Daoy (cell line): ENCODE measurements around the gene CXCL8. TPM values are rescaled to one million over a fixed set of nuclear protein-coding genes. Genes with fewer than 3 reads are reported as not detected.
"Not testable (repeated sequence)": the region's sequence is repeated elsewhere in the genome, so short reads cannot be mapped to it uniquely, and the experiment has no call there.

Experiments used
- DNase-seq: peaks from one replicate; pipeline ENCODE4 v3.0.0-alpha.2; 2015; ENCODE audit warnings: low read depth
- total RNA-seq: library from RNA; depleted of rRNA; stranded (reverse); fragments of >200 nt; shearing (Covaris generic); gene quantifications from 2 replicates; pipeline ENCODE4 v1.2.3, GENCODE V29; 2014; rRNA removed

The CXCL8 gene
- 166 and 198 TPM in 2 replicates for total RNA-seq

DNA sequence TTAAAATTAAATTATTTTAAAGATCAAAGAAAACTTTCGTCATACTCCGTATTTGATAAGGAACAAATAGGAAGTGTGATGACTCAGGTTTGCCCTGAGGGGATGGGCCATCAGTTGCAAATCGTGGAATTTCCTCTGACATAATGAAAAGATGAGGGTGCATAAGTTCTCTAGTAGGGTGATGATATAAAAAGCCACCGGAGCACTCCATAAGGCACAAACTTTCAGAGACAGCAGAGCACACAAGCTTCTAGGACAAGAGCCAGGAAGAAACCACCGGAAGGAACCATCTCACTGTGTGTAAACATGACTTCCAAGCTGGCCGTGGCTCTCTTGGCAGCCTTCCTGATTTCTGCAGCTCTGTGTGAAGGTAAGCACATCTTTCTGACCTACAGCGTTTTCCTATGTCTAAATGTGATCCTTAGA, at the start of gene CXCL8:
Gene CXCL8 (plus strand): TSS at position 217 of the 426 bp plus-strand sequence. CDS start 90 bp downstream, at position 307.
- peak; percentile 88 for DNase-seq

DNA sequence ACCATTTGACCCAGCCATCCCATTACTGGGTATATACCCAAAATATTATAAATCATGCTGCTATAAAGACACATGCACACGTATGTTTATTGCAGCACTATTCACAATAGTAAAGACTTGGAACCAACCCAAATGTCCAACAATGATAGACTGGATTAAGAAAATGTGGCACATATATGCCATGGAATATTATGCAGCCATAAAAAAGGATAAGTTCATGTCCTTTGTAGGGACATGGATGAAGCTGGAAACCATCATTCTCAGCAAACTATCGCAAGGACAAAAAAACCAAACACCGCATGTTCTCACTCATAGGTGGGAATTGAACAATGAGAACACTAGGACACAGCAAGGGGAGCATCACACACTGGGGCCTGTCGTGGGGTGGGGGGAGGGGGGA, 49.2 kb upstream of the CXCL8 start:
- DNase-seq: not testable (repeated sequence)

DNA sequence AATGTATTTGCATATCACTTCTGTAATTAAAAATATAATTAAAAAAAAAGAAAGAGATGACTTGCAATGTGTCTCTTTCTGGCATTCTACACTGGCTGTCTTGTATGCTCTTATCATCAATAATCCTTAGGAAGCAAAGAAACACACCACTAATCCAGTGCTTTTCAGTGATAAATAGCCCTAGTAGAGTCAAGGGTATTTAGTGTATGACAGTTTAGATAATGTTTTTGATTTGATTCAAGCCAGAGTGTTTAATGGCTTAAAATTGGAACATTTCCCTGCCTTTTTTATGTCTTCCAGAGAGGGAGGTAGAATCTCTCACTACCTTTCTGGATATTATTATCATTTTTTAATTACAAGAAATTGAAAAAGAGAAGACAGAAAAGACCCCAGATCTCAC, 48.6 kb upstream of the CXCL8 start:
- no peak for DNase-seq

DNA sequence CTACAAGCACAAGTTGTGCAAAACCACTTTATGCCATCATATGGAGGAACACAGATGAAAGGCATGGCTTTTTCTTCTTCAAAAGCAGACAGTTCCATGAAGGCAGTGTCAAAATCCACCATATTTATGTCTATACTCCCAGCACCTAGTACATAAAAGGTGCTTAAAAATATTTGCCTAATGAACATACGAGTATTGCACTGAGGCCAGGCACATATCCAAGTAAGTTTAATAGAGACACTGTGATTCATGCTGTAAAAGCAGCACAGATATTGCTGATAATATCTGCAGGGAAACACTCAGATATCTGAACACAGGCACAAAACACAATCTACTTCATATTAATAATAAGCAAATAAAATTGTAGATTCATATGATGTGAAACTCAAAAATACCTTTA, 48.1 kb upstream of the CXCL8 start:
- no peak for DNase-seq

DNA sequence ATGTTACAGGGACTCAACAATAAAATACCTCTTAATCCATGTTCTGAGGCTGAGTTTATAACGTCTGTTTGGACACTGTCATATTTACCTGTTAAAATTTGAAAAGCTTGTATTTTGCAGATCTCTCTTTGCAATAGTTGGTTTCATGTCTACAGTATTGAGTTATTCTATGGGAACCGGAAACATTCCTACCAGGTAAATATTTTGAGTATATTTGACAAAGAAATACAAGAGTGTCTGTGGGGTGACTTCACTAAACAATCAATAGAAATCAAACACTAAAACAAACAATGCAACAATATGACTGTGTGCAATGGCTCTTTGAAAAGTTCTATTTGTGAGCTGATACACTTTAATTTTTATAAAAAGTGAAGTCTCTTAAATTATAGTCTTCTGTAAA, 47.7 kb upstream of the CXCL8 start:
- no peak for DNase-seq

DNA sequence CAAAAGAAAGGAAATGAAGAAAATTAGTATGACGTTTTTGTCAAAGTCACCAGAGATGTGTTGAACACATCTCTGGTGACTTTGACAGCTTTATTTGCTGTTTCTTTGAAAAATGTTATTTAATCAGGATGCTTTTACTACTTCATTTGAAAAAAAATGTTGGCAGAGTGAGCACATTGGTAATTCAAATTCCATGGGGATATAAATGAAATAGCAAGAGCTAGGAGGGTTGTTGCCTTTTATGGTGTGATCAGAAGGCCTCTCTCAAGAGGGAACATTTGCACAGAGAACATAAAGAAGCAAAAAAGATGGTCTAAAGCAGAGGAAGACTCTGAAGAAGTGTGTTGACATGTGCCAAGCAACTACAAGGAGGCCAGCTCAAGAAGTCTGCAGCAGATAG, 46.6 kb upstream of the CXCL8 start:
- no peak for DNase-seq

DNA sequence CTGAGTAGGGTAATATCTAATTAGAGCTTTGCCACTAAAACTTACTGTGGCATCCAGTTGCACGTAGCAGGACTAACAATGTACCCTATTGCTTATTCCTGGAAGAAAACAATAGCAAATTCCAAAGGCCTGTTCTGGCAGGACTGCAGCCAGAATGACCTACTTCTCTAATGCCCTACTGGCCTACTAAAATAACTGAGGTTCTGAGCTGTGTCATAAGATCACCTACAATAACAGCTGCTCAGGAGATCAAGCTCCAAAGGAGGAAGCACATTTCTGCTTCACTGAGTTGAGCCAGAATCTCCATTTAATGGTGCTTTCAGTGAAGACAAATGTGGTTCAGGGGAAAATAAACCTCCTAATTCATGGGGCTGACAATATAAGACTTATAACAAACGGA, 42.2 kb upstream of the CXCL8 start:
- DNase-seq: no peak

DNA sequence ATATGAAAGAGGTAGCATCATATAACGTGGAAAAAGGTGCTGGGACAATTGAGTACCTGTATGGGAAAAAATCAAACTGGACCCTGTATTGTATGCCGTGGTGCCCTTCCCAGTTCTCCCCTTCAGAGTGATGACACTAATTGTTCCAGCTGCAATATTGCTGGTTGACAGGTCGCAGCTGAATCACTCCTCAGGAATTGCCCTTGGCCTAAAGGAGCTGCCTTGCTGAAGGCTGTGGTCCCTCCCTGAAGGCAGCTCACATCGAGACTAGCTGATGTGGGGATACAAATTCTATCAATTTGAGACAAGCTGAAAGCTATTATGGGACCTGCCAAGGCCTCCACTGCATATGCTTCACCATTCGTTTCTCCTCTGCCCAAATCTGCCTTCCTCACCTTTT, 39.3 kb upstream of the CXCL8 start:
- peak; percentile 39 for DNase-seq

DNA sequence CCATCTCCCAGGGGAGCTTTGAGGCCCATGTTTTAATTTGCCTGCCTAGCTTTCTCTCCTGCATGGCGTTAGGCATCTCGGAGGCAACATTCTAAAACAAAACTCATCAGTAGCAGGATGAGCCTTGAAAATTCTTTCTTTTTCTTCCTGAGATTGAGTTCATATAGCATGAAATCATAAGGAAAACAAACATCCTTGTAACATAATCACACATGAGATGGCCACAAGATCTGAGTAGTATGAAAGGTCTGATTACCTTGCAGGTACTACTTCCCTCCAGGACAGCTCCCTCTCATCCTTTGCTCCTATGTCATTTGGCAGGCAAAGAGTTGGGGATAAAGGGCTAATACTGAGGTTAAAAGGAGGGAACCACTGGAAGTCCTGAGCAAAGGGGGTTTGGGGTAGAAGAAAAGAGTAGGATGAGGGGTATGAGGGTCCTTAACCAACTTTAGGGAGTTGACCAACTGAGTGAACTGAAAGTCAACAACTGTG, 37.5 kb upstream of the CXCL8 start:
- DNase-seq: no peak

DNA sequence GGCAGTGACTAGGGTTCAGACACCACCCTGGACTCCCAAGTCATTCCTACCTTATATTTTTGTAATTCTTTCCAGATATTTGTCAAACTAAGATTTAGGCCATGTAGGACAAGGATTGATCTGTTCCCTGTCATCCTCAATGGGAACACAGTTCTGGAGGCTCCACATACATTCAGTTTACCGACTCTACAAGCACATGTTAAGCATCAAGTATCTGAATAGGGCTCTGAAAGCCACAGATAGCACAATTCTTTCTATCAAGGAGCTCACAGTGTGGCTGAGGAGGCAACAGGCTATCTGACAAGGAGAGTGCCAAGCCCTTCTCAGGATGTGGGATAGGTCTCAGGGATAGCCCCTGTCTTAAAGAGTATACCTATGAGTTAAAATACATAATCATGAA, 37.0 kb upstream of the CXCL8 start:
- DNase-seq: no peak

DNA sequence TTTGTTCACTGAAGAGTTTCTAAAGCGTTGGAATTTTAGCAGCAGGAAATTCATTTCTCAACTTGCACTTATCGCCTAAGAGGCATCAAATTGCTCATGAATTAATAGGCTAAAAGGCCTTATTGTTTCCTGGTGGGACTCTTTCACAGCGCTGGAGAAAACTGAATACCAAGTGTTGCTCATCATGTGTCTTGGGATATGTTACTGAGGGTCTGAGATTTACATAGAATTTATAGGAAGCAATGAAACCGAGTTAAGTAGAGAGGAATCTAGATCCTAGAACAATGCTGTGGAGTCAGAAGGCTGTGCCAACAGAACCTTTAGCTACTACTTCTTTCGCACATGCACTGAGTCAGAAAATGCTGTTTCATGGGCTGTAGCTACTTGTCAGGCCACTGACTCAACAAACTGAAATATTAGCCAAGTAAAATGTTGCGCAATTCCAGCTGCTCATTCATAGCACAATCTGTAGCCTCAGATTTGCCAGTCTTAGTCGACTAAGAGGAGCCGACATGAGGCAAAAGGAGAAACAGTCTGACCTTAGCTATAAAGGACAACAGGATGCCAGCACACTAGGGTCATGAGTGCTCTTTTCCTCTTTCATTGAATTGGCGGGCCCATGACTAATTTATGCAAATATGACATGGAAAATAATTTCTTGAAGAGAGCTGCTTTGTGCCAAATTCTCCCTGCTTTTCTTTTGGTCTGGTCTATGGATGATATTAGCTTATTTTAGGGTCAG, 35.9 kb upstream of the CXCL8 start:
- DNase-seq: peak; percentile 85

DNA sequence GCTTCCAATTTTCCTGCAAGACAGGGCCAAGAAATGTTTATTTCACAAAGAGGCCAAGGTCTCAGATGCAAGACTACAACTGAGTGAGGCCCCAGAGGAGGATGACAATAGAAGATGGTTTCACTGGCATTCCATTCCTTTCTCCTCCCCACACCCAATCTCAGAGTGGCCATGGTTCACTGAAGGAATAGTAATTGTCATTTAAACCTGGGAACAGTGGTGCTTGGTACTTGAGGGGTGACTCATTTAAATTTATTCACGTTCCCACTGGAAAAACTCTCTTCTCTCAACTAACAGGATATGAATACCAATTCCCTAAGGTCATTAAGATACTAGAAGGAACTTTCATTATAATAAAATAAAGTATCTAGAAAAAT, 35.3 kb upstream of the CXCL8 start:
- peak; percentile 69 for DNase-seq

DNA sequence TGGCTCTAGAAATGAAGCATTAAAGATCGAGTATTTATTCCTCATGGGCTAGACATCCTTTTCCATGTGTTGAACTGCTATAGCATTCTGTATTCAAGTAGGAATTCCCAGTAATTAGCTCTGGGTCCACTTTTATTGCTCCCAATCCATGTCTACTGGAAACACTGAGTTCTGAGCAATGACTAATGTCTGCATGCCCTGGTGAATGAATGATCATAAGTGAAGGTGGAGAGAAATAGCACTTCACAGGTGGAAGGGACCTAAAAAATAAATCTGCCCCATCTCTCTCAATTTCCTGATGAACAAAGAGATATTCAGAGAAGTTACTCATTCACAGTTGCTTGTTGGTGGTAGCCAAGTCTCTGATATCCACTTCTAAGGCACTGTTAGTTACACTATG, 34.6 kb upstream of the CXCL8 start:
- no peak for DNase-seq

DNA sequence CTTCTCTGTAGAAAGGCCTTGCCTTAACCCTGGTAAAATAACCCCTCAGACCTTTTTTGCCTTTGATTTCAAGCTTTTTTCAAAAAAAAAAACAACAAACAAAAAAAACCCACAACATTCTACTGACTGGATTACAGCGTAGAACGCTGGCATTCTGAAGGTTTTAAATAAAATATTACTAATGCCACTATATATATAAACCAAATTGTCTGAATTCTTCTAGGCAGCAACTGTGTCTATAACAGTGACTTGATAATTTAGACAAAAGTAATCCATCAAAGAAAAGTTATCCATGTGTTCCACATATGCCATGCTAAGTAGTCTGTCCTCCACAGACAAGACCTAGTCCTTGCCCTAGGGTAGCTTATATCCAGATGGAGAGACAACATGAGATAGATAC, 33.6 kb upstream of the CXCL8 start:
- DNase-seq: no peak

DNA sequence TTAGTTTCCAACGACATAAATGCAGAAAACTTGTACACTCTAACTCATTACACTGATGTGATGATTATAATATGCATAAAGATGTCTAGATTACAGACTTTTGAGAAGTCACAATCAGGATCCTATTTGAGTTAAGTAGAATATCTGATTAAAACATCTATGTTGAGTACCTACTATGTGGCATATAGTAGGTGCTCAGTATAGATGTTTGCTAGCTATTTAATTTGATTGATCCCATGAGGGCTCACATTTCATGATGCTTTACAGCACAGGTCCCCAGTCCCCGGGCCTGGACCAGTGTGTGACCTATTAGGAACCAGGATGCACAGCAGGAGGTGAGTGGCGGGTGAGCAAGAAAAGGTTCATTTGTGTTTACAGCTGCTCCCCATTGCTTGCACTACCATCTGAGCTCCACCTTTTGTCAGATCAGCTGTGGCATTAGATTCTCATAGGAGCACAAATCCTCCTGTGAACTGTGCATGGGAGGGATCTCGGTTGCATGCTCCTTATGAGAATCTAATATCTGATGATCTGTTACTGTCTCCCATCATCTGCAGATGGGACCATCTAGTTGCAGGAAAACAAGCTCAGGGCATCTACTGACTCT, 33.0 kb upstream of the CXCL8 start:
- peak; percentile 52 for DNase-seq

DNA sequence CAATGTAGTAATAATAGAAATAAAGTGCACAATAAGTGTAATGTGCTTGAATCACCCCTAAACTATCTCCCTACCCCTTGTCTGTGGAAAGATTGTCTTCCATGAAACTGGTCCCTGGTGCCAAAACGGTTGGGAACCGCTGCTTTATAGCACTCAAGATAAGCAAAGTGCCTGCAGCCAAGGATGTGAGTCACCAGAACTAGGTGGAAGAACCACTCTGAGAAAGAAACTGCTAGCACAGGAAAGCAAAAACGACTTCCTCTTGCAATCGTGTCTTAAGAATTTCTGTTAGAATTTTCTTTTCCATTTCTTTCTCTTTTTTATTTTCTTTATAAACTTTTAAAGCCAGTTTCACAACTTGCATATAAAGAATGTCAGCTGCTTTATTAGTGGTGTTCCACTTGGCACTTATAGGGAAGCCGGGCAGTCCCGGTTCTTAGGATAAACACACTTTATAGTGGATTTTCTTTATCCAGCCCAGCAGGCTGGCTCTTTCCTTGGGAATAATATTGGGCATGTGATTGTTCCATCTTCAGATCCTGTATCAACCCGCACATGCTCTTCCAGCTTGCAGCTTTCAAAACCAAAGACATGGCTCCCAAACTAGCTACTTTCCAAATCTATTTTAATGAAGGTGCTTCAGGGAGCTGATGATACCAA, 32.3 kb upstream of the CXCL8 start:
- peak; percentile 86 for DNase-seq

DNA sequence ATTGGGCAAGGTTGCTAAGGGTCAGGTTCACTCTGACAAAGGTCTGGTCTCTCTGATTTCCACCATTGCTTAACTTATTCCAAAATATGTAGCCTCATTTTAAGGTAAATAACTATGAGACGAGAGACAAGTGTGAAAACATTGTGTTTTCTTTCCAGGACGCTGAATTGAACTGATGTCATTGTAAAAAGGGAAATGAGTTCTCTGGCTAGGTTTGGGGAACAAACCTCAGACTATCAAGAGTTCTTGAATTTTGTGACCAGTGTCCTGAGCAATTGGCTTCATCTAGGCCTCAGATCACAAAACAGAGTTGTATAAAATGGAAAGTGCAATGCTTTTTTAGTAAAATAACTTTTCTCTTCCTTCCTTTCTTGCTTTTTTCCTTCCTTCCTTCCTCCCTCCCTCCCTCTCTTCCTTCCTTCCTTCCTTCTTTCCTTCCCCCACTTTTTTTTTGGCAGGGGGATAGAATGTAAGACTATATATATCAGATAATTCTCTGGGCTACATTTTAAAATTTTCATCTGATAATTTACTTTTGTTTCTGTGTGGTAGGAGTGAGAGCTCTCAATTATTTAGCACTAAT, 30.8 kb upstream of the CXCL8 start:
- no peak for DNase-seq

DNA sequence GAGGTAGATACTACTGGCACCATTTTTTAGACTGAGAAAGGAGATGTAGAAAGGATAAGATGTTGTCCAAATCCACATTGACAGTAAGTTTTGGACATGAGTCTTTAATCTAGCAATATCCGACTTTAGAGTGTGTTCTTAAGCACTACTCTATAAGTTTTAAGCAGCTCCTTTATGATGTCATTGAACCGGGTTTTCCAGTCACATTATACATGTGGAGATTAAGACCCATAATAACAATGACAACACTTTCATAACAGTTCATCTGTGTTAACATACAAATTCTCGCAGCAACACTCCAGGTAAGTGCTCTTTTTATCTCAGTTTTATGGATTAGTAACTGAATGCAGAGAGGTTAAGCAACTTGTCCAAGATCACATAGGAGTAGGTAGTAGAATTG, 30.3 kb upstream of the CXCL8 start:
- no peak for DNase-seq

DNA sequence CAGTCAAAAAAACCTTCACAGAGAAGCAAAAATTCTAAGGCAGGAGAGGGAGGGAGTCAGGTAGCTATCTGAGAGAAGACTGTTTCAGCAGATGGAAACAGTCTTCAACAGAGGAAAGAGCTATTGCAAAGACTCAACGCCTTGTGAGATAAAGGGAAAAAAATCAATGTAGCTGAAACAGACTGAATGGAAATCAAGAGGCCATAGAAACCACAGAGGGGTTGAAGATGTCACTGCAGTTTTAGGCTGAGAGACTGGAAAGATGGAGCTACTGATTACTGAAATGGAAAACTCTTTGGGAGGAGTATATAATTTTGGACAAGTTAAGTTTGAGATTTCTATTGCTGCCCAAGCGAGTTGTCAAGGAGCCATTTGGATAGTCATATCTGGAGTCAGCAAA, 28.4 kb upstream of the CXCL8 start:
- DNase-seq: no peak

DNA sequence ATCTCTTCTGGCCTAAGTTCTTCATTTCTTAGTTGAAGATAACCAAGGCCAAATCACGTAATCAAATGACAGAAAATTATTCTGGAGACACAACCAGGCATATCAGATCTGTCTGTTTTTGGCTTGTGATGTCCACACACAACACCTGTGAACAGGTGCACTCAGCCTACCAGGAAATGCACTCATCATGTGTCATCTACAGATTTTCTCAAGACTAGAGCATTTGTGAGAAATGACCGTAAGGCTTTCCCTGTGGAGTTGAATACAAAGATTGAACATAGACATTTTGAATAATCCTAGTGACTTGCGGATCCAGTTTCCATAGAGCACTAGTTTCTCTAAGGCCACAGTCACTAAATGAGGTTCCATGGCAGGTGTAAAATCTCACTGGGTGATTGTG, 26.7 kb upstream of the CXCL8 start:
- no peak for DNase-seq

DNA sequence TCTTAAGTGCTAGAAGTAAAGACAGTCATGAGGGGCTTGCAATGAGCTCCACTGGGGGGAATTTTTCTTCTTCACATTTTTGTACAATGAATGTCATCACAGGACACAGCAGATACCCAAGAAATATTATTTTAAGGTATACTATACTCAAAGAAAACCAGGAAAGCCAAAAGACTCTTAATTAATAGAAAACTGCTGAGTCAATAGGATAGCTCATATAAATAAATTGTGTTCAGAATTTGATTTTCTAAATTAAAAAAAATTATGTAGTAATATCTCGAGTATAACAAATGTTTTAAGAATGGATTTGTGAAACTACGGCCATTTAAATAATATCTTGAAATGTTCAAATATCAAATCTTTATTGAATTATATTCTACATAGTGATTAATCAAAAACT, 25.7 kb upstream of the CXCL8 start:
- DNase-seq: no peak

DNA sequence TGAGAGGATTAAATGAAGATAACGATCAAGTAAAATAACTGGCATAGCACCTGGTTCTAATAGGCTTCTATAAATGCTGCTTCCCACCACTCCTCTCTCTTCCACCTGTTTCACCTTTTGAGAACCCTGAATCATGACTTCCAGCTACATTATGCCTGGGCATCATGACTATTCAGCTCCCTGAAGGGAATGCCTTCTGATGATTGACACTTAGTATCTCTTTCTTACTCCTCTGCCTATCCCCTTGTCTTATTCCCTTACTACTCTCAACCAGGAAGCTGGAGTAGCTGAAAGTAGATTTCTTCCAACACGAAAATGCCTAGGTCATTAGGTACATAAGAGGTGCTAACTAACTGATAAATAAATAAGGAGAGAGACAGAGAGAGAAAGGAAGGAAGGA, 24.7 kb upstream of the CXCL8 start:
- no peak for DNase-seq
